Activated CD4-positive, alpha-beta T cell treated with anti-CD3 and anti-CD28 coated beads, Interleukin-2, amount 50 U/mL, for 24 hours (primary cell): ENCODE measurements around the gene SERPINA3.
"Not testable (repeated sequence)": the region's sequence is repeated elsewhere in the genome, so short reads cannot be mapped to it uniquely, and the experiment has no call there.

Experiments
- DNase-seq, 2 donors: peaks; one replicate each; pipeline ENCODE4 v3.0.0-alpha.2; 2020; ENCODE audit warnings: low read depth in 1 of 2, low spot score in 1 of 2

The SERPINA3 gene

GRCh38 chr14:94631050-94631449, 18.9 kb downstream of the SERPINA3 start:
- DNase-seq, result no peak

DNA sequence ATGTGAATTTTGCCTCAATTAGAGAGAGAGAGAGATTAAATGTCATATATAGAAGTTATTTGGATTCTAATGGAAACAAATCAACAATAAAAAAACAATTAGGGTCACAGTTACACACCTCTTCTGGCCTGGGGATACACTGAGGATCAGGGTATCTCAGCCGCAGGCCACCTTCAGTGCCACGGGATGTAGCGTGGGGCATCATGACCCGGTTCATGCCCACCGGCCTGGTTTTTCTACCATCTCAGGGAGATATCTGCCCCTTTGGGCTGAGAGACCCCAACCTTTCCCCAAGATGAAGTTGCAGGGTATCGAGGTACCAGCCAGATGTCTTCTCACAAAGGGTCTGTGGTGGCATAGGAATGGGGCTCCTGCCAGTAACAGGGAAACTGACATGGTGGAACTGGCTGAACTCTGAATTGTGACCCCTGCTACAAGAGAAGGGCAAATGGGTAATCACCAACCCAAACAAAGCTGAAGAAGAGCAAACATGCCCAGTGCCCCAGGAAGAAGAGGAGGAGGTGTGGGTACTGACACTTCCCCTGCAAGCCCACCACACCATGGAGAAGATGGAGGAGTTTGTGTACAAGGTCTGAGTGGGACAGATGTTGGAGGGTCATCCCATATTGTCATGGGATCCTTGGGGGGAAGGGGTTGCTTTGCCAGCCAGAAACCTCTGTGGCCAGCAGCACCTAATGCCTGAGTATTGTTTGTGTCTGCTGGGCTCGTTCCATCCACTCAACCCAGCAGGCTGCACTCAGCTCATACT, 19.5 kb downstream of the SERPINA3 start:
- no peak for DNase-seq

DNA sequence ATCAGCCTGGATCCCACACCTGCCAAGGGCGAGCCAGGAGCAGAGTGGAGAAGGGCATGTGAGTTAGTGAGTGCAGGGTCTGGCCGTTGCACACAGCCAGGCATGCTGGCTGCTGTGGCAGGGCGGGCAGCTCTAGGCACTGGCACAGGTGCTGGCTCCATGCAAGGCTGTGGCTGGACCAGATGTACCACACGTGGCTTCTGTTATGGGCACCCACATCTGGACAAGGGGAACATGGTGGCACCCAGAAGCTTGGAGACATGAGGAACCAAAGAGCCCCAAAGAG, 20.1 kb downstream of the SERPINA3 start:
- no peak for DNase-seq

DNA sequence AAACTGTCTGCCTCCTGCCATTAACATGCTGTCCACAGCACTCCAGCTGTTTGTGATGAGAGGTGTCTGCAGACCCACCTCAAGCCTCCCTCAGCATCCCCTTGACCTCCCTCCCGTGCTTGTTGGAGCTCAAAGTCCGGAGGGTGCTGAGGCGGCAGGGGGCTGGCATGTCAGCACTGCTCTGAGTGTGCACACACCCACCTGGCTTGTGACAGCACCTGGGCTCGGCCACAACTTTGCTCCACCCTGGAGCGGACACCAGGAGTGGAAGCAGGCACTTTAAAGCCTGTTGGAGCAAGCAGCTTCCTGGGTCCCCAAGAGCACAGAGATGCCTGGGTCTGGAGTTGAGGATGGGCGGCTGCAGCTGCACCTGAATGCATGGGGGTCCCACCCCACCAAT, 20.9 kb downstream of the SERPINA3 start:
- no peak for DNase-seq

GRCh38 chr14:94635154-94635553, 23.0 kb downstream of the SERPINA3 start:
- no peak for DNase-seq

GRCh38 chr14:94636744-94637412, 24.7 kb downstream of the SERPINA3 start:
- no peak for DNase-seq

- DNase-seq, result not testable (repeated sequence)
Observed at GRCh38 chr14:94637814-94638213, 25.6 kb downstream of the SERPINA3 start.

GRCh38 chr14:94638339-94638738, 26.1 kb downstream of the SERPINA3 start:
- no peak for DNase-seq

DNA sequence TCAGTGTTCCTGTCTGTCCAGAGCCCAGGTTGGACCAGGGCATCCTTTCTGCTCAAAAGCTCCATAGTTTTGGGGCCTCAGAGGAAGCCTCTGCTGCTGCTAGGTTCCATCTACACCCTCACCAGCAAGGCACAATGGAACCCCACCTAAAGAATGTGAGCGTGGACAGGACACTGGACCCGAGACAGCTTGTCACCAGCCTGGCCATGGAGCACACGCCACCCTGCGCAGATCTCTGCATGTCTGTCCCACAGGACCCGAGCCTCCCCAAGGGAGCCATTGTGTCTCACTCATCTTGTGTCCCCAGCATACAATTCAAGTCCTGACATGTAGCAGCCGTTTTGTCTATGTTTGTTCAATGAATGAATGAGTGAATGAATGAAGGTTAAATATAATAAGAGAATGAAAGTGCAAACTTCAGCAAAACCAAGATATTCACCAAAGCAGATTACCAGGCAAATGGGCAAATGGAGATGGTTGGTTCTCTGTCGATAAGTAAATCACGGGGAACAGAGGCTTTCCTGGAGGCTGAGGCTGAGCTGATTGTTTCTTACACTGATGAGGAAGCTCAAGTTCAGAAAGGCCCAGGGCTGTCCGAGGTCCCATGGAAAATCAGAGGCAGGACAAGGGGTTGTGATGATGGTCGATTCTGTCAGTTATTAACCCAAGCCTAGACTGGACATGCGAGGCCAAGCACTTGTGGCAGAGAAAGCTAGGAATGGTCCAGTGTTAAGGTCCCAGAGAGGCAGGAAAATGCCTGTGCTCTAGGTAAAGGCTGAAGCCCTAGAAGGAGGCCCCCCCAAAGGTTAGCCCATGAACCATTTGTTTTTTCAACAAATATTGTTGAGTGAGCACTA, 27.0 kb downstream of the SERPINA3 start:
- DNase-seq, result no peak

DNA sequence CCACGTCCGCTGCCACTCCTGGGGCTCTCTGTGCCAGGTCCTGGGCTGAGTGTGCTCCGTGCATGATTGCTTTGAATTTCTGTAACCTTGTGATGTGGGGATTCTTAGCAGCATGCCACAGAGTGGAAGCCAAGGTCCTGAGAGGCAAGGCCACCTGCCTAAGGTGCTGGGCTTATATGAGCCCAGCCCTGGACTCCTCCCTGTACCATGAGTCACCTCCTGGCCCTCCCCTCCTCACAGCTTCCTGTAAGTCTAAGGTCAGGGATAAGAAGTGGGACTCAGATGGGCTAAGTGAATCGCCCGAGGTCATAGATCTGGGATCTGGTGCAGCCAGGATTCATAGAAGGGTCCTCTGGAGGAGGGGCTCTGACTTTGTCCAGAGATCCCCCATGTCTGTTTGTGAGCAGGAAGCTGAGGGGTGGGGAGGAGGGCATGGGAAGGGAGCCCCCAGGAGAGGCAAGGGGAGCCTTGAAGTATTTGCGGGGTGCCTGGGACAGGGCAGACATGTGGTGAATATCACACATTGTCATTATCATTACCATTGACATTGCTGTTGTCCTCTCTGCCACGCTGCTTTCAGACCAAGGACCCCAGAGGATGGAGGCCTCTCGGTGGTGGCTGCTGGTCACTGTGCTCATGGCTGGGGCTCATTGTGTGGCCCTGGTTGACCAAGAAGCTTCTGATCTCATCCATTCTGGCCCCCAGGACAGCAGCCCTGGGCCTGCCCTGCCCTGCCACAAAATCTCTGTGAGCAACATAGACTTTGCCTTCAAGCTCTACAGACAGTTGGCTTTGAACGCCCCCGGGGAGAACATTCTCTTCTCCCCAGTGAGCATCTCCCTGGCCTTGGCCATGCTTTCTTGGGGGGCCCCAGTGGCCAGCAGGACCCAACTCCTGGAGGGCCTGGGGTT, 28.8 kb downstream of the SERPINA3 start:
- DNase-seq, result no peak

DNA sequence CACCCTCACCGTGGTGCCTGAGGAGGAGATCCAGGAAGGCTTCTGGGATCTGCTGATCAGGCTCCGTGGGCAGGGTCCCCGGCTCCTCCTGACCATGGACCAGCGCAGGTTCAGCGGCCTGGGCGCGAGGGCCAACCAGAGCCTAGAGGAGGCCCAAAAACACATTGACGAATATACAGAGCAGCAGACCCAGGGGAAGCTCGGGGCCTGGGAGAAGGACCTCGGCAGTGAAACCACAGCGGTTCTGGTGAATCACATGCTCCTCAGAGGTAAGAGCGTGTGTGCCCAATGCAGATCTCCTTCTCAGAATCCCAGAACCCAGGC, 29.4 kb downstream of the SERPINA3 start:
- DNase-seq, result no peak

- DNase-seq, result no peak
Observed at GRCh38 chr14:94643316-94644101, 31.3 kb downstream of the SERPINA3 start.

DNA sequence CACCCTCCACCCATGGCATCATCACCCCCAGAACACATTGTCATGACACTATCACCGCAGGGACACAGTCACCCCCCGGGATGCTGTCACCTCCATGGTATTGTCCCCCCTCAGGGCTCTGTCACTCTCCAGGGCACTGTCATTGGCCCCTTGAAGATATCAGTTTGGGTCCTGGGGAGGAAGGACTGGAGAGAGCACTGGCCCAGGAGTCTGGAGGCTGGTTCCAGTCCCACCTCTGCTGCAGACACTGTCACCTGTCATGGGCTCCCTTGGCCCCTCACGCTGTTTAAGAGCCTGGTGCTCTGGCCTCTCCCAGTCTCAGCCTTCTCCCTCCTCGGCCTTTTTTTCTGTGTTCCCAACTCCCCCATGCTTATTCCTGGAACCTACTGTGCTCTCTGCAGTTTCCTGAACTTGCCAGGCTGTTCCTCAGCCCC, 31.9 kb downstream of the SERPINA3 start:
- DNase-seq, result no peak

GRCh38 chr14:94646066-94646465, 33.9 kb downstream of the SERPINA3 start:
- DNase-seq, result no peak

- no peak for DNase-seq
Observed at GRCh38 chr14:94646481-94646880, 34.3 kb downstream of the SERPINA3 start.

GRCh38 chr14:94648801-94649200, 36.6 kb downstream of the SERPINA3 start:
- DNase-seq, result no peak

DNA sequence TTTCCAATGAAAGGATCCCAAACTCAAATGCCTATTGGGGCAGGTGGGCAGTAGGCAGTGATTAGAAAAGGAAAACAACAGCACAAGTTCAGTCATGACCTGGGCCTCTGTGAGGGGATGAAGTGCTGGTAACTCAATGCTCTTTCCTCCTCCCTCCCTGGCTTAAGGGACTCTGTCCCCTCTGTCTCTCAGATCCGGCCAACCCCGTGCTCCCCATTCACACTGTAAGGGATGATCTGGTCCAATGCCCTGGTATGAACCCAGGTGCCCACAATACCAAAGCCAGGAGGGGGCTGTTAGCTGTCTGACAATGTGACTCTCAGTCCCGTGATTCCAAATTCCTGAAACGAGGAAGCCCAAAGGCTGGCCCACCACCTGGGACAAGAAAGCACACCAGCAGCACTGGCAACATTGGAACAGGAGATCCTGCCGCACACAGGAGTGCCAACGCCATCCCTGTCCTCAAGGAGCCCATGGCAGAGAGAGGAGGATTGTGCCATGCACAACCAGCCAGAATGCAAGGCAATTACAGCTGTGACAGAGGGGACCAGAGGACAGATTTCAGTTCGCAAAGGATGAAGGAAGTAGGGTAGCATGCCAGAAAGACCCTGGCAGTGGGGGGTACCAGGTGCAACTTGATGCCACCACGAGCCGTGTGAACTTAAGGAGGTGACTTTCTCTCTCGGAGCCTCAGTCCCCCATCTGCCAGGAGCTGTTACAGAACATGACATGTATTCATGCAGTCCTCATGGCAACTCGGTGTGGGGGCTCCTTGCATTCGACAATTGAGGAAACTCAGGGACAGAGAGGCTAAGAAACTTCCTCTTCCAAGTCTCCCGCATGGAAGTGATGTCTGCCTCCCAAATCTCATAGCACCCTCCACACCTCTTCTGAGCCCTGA, 37.6 kb downstream of the SERPINA3 start:
- DNase-seq, result no peak

GRCh38 chr14:94650444-94650775, 38.2 kb downstream of the SERPINA3 start:
- no peak for DNase-seq
